T-helper 1 cell (primary cell): ENCODE data around the gene C1QTNF5.

Experiments used
- DNase-seq, 5 donors: peaks; one replicate each; pipeline ENCODE4 v3.0.0-alpha.2; 2012 to 2020

The C1QTNF5 gene

GRCh38 chr11:119316729-119317591 lies 23.7 kb downstream of the C1QTNF5 start, which contains the start of gene MCAM:
Gene MCAM (minus strand): TSS chr11:119317130. CDS start chr11:119317101, 29 bp downstream.
- DNase-seq: no peak

- no peak for DNase-seq
These were observed 24.5 kb downstream of the C1QTNF5 start for GRCh38 chr11:119316016-119316728.

GRCh38 chr11:119315131-119316015 lies 25.3 kb downstream of the C1QTNF5 start:
- DNase-seq: peak in 2 of 5 donors; percentile 38 to 44

GRCh38 chr11:119314726-119315125 lies 26.0 kb downstream of the C1QTNF5 start:
- no peak for DNase-seq

GRCh38 chr11:119310682-119311052 lies 30.0 kb downstream of the C1QTNF5 start:
- no peak for DNase-seq

GRCh38 chr11:119309953-119310681 lies 30.6 kb downstream of the C1QTNF5 start:
- DNase-seq: no peak

GRCh38 chr11:119309411-119309810 lies 31.3 kb downstream of the C1QTNF5 start:
- DNase-seq: no peak

GRCh38 chr11:119307974-119308373 lies 32.7 kb downstream of the C1QTNF5 start:
- no peak for DNase-seq

GRCh38 chr11:119307219-119307618 lies 33.5 kb downstream of the C1QTNF5 start:
- no peak for DNase-seq

GRCh38 chr11:119306373-119306890 lies 34.3 kb downstream of the C1QTNF5 start:
- no peak for DNase-seq

- DNase-seq: no peak
These were observed 34.9 kb downstream of the C1QTNF5 start for GRCh38 chr11:119305556-119306372.

GRCh38 chr11:119303227-119303718 lies 37.4 kb downstream of the C1QTNF5 start:
- DNase-seq: no peak

- DNase-seq: no peak
These were observed 40.3 kb downstream of the C1QTNF5 start for GRCh38 chr11:119300198-119300964.

GRCh38 chr11:119299416-119299815 lies 41.3 kb downstream of the C1QTNF5 start:
- no peak for DNase-seq

GRCh38 chr11:119298726-119299125 lies 42.0 kb downstream of the C1QTNF5 start:
- no peak for DNase-seq

GRCh38 chr11:119297938-119298337 lies 42.7 kb downstream of the C1QTNF5 start:
- no peak for DNase-seq

- no peak for DNase-seq
These were observed 45.5 kb downstream of the C1QTNF5 start for GRCh38 chr11:119295178-119295577.

GRCh38 chr11:119293461-119293860 lies 47.2 kb downstream of the C1QTNF5 start:
- no peak for DNase-seq

- DNase-seq: no peak
These were observed 49.7 kb downstream of the C1QTNF5 start for GRCh38 chr11:119290894-119291497.
